ENCODE measurements around the gene RAB27A. TPM values are rescaled to one million over a fixed set of nuclear protein-coding genes. Genes with fewer than 3 reads are reported as not detected.
"Not testable (repeated sequence)": the region's sequence is repeated elsewhere in the genome, so short reads cannot be mapped to it uniquely, and the experiment has no call there.

Gene RAB27A
- total RNA-seq, 2 experiments from 2014 or later = 63.4 to 65.8 TPM

- DNase-seq = no peak
- Mint-ChIP-seq H3K4me1 (peaks cover 72% of the 10 kb centered on the region), H3K4me3 (no peak overlapping the region), H3K9me3 (peaks cover 4% of the 10 kb centered on the region), H3K27me3 (no peaks in the 10 kb centered on the region), H3K27ac (peak overlapping the region; percentile 90), H3K36me3 (ENCODE audit: low read depth) (peaks cover 53% of the 10 kb centered on the region)
- ChIA-PET CTCF (interaction anchor here (1.5 to 1.7 kb wide), 2 partner anchors 9 to 11 kb away, joined by 3 read pairs; no protein-coding TSS in a partner anchor), POLR2A (no interaction called here)
These were observed 33.2 kb downstream of the RAB27A start for GRCh38 chr15:55256281-55257011.

GRCh38 chr15:55255714-55256113, 33.9 kb downstream of the RAB27A start:
- Mint-ChIP-seq H3K4me3 (peak overlapping the region; percentile 65), H3K4me1 (peaks cover 77% of the 10 kb centered on the region), H3K27me3 (no peaks in the 10 kb centered on the region), H3K9me3 (peaks cover 4% of the 10 kb centered on the region), H3K36me3 (ENCODE audit: low read depth) (peaks cover 57% of the 10 kb centered on the region), H3K27ac (peak overlapping the region; percentile 90)
- ChIA-PET CTCF (interaction anchor here (1.5 to 1.7 kb wide), 2 partner anchors 9 to 11 kb away, joined by 3 read pairs; no protein-coding TSS in a partner anchor), POLR2A (interaction anchor here (0.6 kb wide), 1 partner anchor 8 kb away, joined by 11 read pairs; no protein-coding TSS in a partner anchor)
- peak; percentile 25 for DNase-seq

GRCh38 chr15:55254916-55255679, 34.5 kb downstream of the RAB27A start:
- DNase-seq = no peak
- peaks cover 80% of the 10 kb centered on the region for H3K4me1 Mint-ChIP-seq
- peaks cover 55% of the 10 kb centered on the region for H3K36me3 Mint-ChIP-seq (ENCODE audit: low read depth)
- H3K27me3 Mint-ChIP-seq = no peaks in the 10 kb centered on the region
- H3K4me3 Mint-ChIP-seq = peak overlapping the region; percentile 65
- ChIA-PET CTCF (interaction anchor here (1.5 kb wide), 1 partner anchor 8 kb away, joined by 3 read pairs; no protein-coding TSS in a partner anchor), POLR2A (interaction anchor here (0.6 kb wide), 1 partner anchor 8 kb away, joined by 11 read pairs; no protein-coding TSS in a partner anchor)
- H3K9me3 Mint-ChIP-seq = peaks cover 4% of the 10 kb centered on the region
- peak overlapping the region; percentile 90 for H3K27ac Mint-ChIP-seq

GRCh38 chr15:55253580-55253979, 36.0 kb downstream of the RAB27A start:
- ChIA-PET CTCF (interaction anchor here (0.7 to 1.8 kb wide), 3 partner anchors 11 to 18 kb away, joined by 4 to 6 read pairs (median 5); no protein-coding TSS in a partner anchor), POLR2A (no interaction called here)
- peaks cover 52% of the 10 kb centered on the region for H3K36me3 Mint-ChIP-seq (ENCODE audit: low read depth)
- peaks cover 4% of the 10 kb centered on the region for H3K9me3 Mint-ChIP-seq
- no peak overlapping the region for H3K4me3 Mint-ChIP-seq
- DNase-seq = no peak
- H3K27me3 Mint-ChIP-seq = no peaks in the 10 kb centered on the region
- H3K27ac Mint-ChIP-seq = peak overlapping the region; percentile 60
- H3K4me1 Mint-ChIP-seq = peaks cover 83% of the 10 kb centered on the region

- H3K9me3 Mint-ChIP-seq, H3K27me3 Mint-ChIP-seq, H3K4me3 Mint-ChIP-seq, DNase-seq, POLR2A ChIA-PET: not testable (repeated sequence)
- Mint-ChIP-seq H3K4me1 (peaks cover 81% of the 10 kb centered on the region), H3K36me3 (ENCODE audit: low read depth) (peaks cover 50% of the 10 kb centered on the region), H3K27ac (peak overlapping the region; percentile 17)
- CTCF ChIA-PET = interaction anchor here (1.0 to 2.1 kb wide), 5 partner anchors 9 to 34 kb away, joined by 3 to 6 read pairs (median 5); no protein-coding TSS in a partner anchor
These were observed 37.4 kb downstream of the RAB27A start for GRCh38 chr15:55252201-55252600.

- POLR2A ChIA-PET = no interaction called here
- peak overlapping the region; percentile 82 for H3K27ac Mint-ChIP-seq
- no peak for DNase-seq
- no peaks in the 10 kb centered on the region for H3K9me3 Mint-ChIP-seq
- H3K4me3 Mint-ChIP-seq = peak overlapping the region; percentile 30
- CTCF ChIA-PET = interaction anchor here (0.9 to 2.1 kb wide), 6 partner anchors 8 to 158 kb away, joined by 3 to 6 read pairs (median 4); partner anchors contain the start of gene PIERCE2
- H3K36me3 Mint-ChIP-seq (ENCODE audit: low read depth) = peaks cover 39% of the 10 kb centered on the region
- H3K4me1 Mint-ChIP-seq = peaks cover 76% of the 10 kb centered on the region
- H3K27me3 Mint-ChIP-seq = no peaks in the 10 kb centered on the region
These were observed 38.7 kb downstream of the RAB27A start for GRCh38 chr15:55250941-55251340.

GRCh38 chr15:55250392-55250791, 39.2 kb downstream of the RAB27A start:
- CTCF ChIA-PET = interaction anchor here (0.9 to 2.1 kb wide), 4 partner anchors 8 to 158 kb away, joined by 3 to 6 read pairs (median 4); partner anchors contain the start of gene PIERCE2

GRCh38 chr15:55249885-55250284, 39.7 kb downstream of the RAB27A start:
- Mint-ChIP-seq H3K4me1 (peaks cover 68% of the 10 kb centered on the region), H3K36me3 (ENCODE audit: low read depth) (peaks cover 36% of the 10 kb centered on the region)
- H3K9me3 Mint-ChIP-seq, H3K27ac Mint-ChIP-seq, H3K27me3 Mint-ChIP-seq, DNase-seq, POLR2A ChIA-PET, H3K4me3 Mint-ChIP-seq: not testable (repeated sequence)
- CTCF ChIA-PET = interaction anchor here (1.3 kb wide), 1 partner anchor 18 kb away, joined by 4 read pairs; no protein-coding TSS in a partner anchor

More at GRCh38 chr15:55250392-55250791, 39.2 kb downstream of the RAB27A start:
- H3K4me3 Mint-ChIP-seq = no peak overlapping the region
- peaks cover 36% of the 10 kb centered on the region for H3K36me3 Mint-ChIP-seq (ENCODE audit: low read depth)
- H3K4me1 Mint-ChIP-seq = peaks cover 71% of the 10 kb centered on the region
- POLR2A ChIA-PET = no interaction called here
- no peak for DNase-seq
- no peaks in the 10 kb centered on the region for H3K27me3 Mint-ChIP-seq
- peak overlapping the region; percentile 82 for H3K27ac Mint-ChIP-seq
- no peaks in the 10 kb centered on the region for H3K9me3 Mint-ChIP-seq

GRCh38 chr15:55248895-55249294, 40.7 kb downstream of the RAB27A start:
- ChIA-PET POLR2A (interaction anchor here (0.6 kb wide), 1 partner anchor 31 kb away, joined by 3 read pairs; no protein-coding TSS in a partner anchor), CTCF (interaction anchor here (1.2 kb wide), 1 partner anchor 23 kb away, joined by 4 read pairs; no protein-coding TSS in a partner anchor)
- no peaks in the 10 kb centered on the region for H3K27me3 Mint-ChIP-seq
- H3K27ac Mint-ChIP-seq = no peak overlapping the region
- H3K9me3 Mint-ChIP-seq = no peaks in the 10 kb centered on the region
- DNase-seq = no peak
- peaks cover 41% of the 10 kb centered on the region for H3K36me3 Mint-ChIP-seq (ENCODE audit: low read depth)
- no peak overlapping the region for H3K4me3 Mint-ChIP-seq
- H3K4me1 Mint-ChIP-seq = peaks cover 63% of the 10 kb centered on the region

GRCh38 chr15:55247766-55248427, 41.7 kb downstream of the RAB27A start:
- Mint-ChIP-seq H3K36me3 (ENCODE audit: low read depth) (peaks cover 39% of the 10 kb centered on the region), H3K27ac (no peak overlapping the region), H3K27me3 (no peaks in the 10 kb centered on the region), H3K9me3 (no peaks in the 10 kb centered on the region), H3K4me3 (no peak overlapping the region), H3K4me1 (peaks cover 63% of the 10 kb centered on the region)
- no peak for DNase-seq
- CTCF ChIA-PET = interaction anchor here (1.2 to 1.4 kb wide), 2 partner anchors 20 to 24 kb away, joined by 4 to 5 read pairs; no protein-coding TSS in a partner anchor
- POLR2A ChIA-PET = interaction anchor here (0.7 kb wide), 1 partner anchor 8 kb away, joined by 11 read pairs; no protein-coding TSS in a partner anchor

GRCh38 chr15:55247311-55247710, 42.3 kb downstream of the RAB27A start:
- H3K27me3 Mint-ChIP-seq = no peaks in the 10 kb centered on the region
- DNase-seq = no peak
- no peak overlapping the region for H3K4me3 Mint-ChIP-seq
- CTCF ChIA-PET = interaction anchor here (0.7 to 1.4 kb wide), 4 partner anchors 9 to 153 kb away, joined by 3 to 5 read pairs (median 4); no protein-coding TSS in a partner anchor
- peaks cover 64% of the 10 kb centered on the region for H3K4me1 Mint-ChIP-seq
- H3K27ac Mint-ChIP-seq = no peak overlapping the region
- POLR2A ChIA-PET = interaction anchor here (0.7 kb wide), 1 partner anchor 8 kb away, joined by 11 read pairs; no protein-coding TSS in a partner anchor
- H3K36me3 Mint-ChIP-seq (ENCODE audit: low read depth) = peaks cover 42% of the 10 kb centered on the region
- no peaks in the 10 kb centered on the region for H3K9me3 Mint-ChIP-seq

- POLR2A ChIA-PET = no interaction called here
- Mint-ChIP-seq H3K27me3 (no peaks in the 10 kb centered on the region), H3K9me3 (no peaks in the 10 kb centered on the region), H3K4me3 (no peak overlapping the region), H3K27ac (no peak overlapping the region), H3K4me1 (peaks cover 63% of the 10 kb centered on the region), H3K36me3 (ENCODE audit: low read depth) (peaks cover 40% of the 10 kb centered on the region)
- CTCF ChIA-PET = interaction anchor here (0.7 to 1.4 kb wide), 5 partner anchors 9 to 154 kb away, joined by 3 to 5 read pairs (median 4); partner anchors contain the start of gene RSL24D1
- DNase-seq = no peak
These were observed 43.0 kb downstream of the RAB27A start for GRCh38 chr15:55246567-55246966.
